Keratinocyte (primary cell): ENCODE measurements around the gene KRTAP25-1. TPM values are rescaled to one million over a fixed set of nuclear protein-coding genes. Genes with fewer than 3 reads are reported as not detected.

Source experiments
- DNase-seq: peaks from one replicate; pipeline ENCODE4 v3.0.0-alpha.2; 2011; ENCODE audit warnings: low read depth, missing footprints, low spot score
- FAIRE-seq: peaks from 2 replicates; lab custom pipeline; 2011; peaks lifted over from hg19 to GRCh38; lab: Jason Lieb, UNC
- H2AFZ ChIP-seq: 2 replicates; pipeline ENCODE4 v1.6.0; 2012; ENCODE audit warnings: low read length, control low read depth, inconsistent platforms; ENCODE audit not compliant: control insufficient read depth
- H3K27ac ChIP-seq: 2 replicates; pipeline ENCODE4 v1.5.1; 2011; ENCODE audit warnings: low read length; ENCODE audit not compliant: control insufficient read depth, insufficient read depth
- H3K27me3 ChIP-seq: 3 replicates; pipeline ENCODE4 v1.6.0; 2011; ENCODE audit warnings: low read length; ENCODE audit not compliant: control insufficient read depth, insufficient read depth; ENCODE audit errors: extremely low read depth
- H3K36me3 ChIP-seq, 2 experiments: 2 replicates in 1 of 2; 3 replicates in 1 of 2; pipeline ENCODE4 v1.5.1; 2011; ENCODE audit warnings: low read length in 2 of 2, mild to moderate bottlenecking in 1 of 2; ENCODE audit not compliant: control insufficient read depth in 2 of 2, insufficient read depth in 2 of 2; ENCODE audit errors: extremely low read depth in 1 of 2
- H3K4me1 ChIP-seq: 3 replicates; pipeline ENCODE4 v1.5.1; 2011; ENCODE audit warnings: low read length; ENCODE audit not compliant: control insufficient read depth, insufficient read depth; ENCODE audit errors: extremely low read depth
- H3K4me2 ChIP-seq: 3 replicates; pipeline ENCODE4 v1.6.0; 2011; ENCODE audit warnings: low read depth, low read length; ENCODE audit not compliant: control insufficient read depth, insufficient read depth; ENCODE audit errors: extremely low read depth
- H3K4me3 ChIP-seq, 3 experiments: fragments of 200-600 bp in 1 of 3; sonication (generic) in 1 of 3; 2 replicates in 2 of 3; 3 replicates in 1 of 3; pipeline ENCODE4 v1.5.1; 2011 to 2016; ENCODE audit warnings: low read length in 3 of 3, mild to moderate bottlenecking in 3 of 3, control low read depth in 2 of 3, inconsistent platforms in 1 of 3, low read depth in 1 of 3, mixed read lengths in 1 of 3, mixed run types in 1 of 3, moderate library complexity in 1 of 3; ENCODE audit not compliant: control insufficient read depth in 2 of 3, insufficient read depth in 2 of 3; ENCODE audit errors: extremely low read depth in 1 of 3
- H3K79me2 ChIP-seq: 2 replicates; pipeline ENCODE4 v1.6.0; 2012; ENCODE audit warnings: low read length; ENCODE audit not compliant: control insufficient read depth, insufficient read depth
- H3K9ac ChIP-seq: 3 replicates; pipeline ENCODE4 v1.6.0; 2011; ENCODE audit warnings: low read length; ENCODE audit not compliant: control insufficient read depth, insufficient read depth; ENCODE audit errors: extremely low read depth
- H3K9me1 ChIP-seq: 3 replicates; pipeline ENCODE4 v1.6.0; 2011; ENCODE audit warnings: low read length; ENCODE audit not compliant: control insufficient read depth, insufficient read depth; ENCODE audit errors: extremely low read depth
- H3K9me3 ChIP-seq: 2 replicates; pipeline ENCODE4 v1.5.1; 2012; ENCODE audit warnings: low read depth, low read length; ENCODE audit not compliant: control insufficient read depth
- H4K20me1 ChIP-seq: 3 replicates; pipeline ENCODE4 v1.6.0; 2011; ENCODE audit warnings: low read length; ENCODE audit not compliant: control insufficient read depth, insufficient read depth; ENCODE audit errors: extremely low read depth
- CTCF ChIP-seq, 3 experiments: IDR thresholded peaks in 1 of 3; conservative IDR thresholded peaks in 1 of 3; optimal IDR thresholded peaks in 1 of 3; 2 replicates in 2 of 3; 3 replicates in 1 of 3; pipeline versions ENCODE3 to v1.5.1; 2011; ENCODE audit warnings: low read length in 3 of 3, mild to moderate bottlenecking in 3 of 3, moderate library complexity in 2 of 3, control low read depth in 1 of 3, inconsistent platforms in 1 of 3; ENCODE audit not compliant: insufficient read depth in 2 of 3; ENCODE audit errors: extremely low read depth in 1 of 3
- EZH2 ChIP-seq: IDR thresholded peaks from one replicate; pipeline ENCODE4 v1.6.1; 2012; ENCODE audit warnings: inconsistent platforms, mild to moderate bottlenecking, low read length, moderate library complexity
- dilution Hi-C: fragments of 300-500 bp; cut with MboI; formaldehyde crosslinking; loops from one replicate; pipeline ENCODE4 v1.7.0; 2020; ENCODE audit warnings: low sequenced_read_pairs; ENCODE audit not compliant: extremely low pct_ligation_motif_present
- polyA plus RNA-seq, 5 experiments: library from polyadenylated mRNA; depleted of rRNA in 3 of 5; stranded (reverse) in 3 of 5; stranded (forward) in 1 of 5; unstranded in 1 of 5; fragments of >200 nt; gene quantifications; 1 replicate in 1 of 5; 2 replicates in 3 of 5; 3 replicates in 1 of 5; pipeline versions ENCODE4 v1.2.1 to v1.2.3, GENCODE V29; 2011 to 2012; ENCODE audit warnings: missing spikeins in 2 of 5, low read depth in 1 of 5, low replicate concordance in 1 of 5

The KRTAP25-1 gene
- polyA plus RNA-seq, 1 donor (not counting 4 experiments of a cell fraction or from before 2014, with no cell fraction given) = not detected

GRCh38 chr21:30305136-30305535 is 15.8 kb upstream of the KRTAP25-1 start:
- FAIRE-seq (no peak), DNase-seq (no peak)
- no peak overlapping the region for H3K4me3 ChIP-seq
- H3K79me2 ChIP-seq = no peaks in the 10 kb centered on the region
- H3K9ac ChIP-seq = no peak overlapping the region
- no peaks in the 10 kb centered on the region for H3K9me3 ChIP-seq
- H3K4me2 ChIP-seq = no peak overlapping the region
- no peaks in the 10 kb centered on the region for H3K27me3 ChIP-seq
- no peak overlapping the region for H2AFZ ChIP-seq
- H3K36me3 ChIP-seq = no peaks in the 10 kb centered on the region
- no peaks in the 10 kb centered on the region for H3K9me1 ChIP-seq
- no peaks in the 10 kb centered on the region for H4K20me1 ChIP-seq
- H3K4me1 ChIP-seq = no peaks in the 10 kb centered on the region
- H3K27ac ChIP-seq = no peak overlapping the region
- dilution Hi-C loops = no loop called here
- no peak for TF ChIP-seq CTCF (optimal IDR thresholded peaks at IDR 0.05 in 1 of 3, IDR thresholded peaks at IDR 0.05 in 1 of 3, conservative IDR thresholded peaks at IDR 0.05 in 1 of 3; ENCODE audit: extremely low read depth in 1 of 3, insufficient read depth in 2 of 3, low read length in 3 of 3)
- no peak for TF ChIP-seq EZH2

GRCh38 chr21:30282850-30283249 is 6.5 kb downstream of the KRTAP25-1 start, which contains the start of gene KRTAP24-1:
TSS of gene KRTAP24-1 (minus strand) at chr21:30282950. CDS start at chr21:30282932, 18 bp downstream.
- no peak within 1 kb of the TSS for H3K27ac ChIP-seq
- H3K4me3 ChIP-seq = no peak within 1 kb of the TSS
- no peaks in the 10 kb centered on the region for H3K9me1 ChIP-seq
- no peak within 1 kb of the TSS for H3K9ac ChIP-seq
- H3K27me3 ChIP-seq = no peaks in the 10 kb centered on the region
- no peak within 1 kb of the TSS for H2AFZ ChIP-seq
- dilution Hi-C loops = no loop called here
- H3K4me1 ChIP-seq = no peaks in the 10 kb centered on the region
- H3K79me2 ChIP-seq = no peaks in the 10 kb centered on the region
- DNase-seq (no peak), FAIRE-seq (no peak)
- H3K4me2 ChIP-seq = no peak within 1 kb of the TSS
- H3K36me3 ChIP-seq = no peaks in the 10 kb centered on the region
- TF ChIP-seq EZH2 (no peak), CTCF (optimal IDR thresholded peaks at IDR 0.05 in 1 of 3, IDR thresholded peaks at IDR 0.05 in 1 of 3, conservative IDR thresholded peaks at IDR 0.05 in 1 of 3; ENCODE audit: extremely low read depth in 1 of 3, insufficient read depth in 2 of 3, low read length in 3 of 3) (no peak)
- no peaks in the 10 kb centered on the region for H3K9me3 ChIP-seq
- H4K20me1 ChIP-seq = no peaks in the 10 kb centered on the region
